ENCODE results near the gene NFXL1. TPM values are rescaled to one million over a fixed set of nuclear protein-coding genes. Genes with fewer than 3 reads are reported as not detected.

The NFXL1 gene
- total and polyA plus RNA-seq, 2 of the 4 experiments (the other 2 are of a cell fraction), result 13.9 to 23.1 TPM

DNA sequence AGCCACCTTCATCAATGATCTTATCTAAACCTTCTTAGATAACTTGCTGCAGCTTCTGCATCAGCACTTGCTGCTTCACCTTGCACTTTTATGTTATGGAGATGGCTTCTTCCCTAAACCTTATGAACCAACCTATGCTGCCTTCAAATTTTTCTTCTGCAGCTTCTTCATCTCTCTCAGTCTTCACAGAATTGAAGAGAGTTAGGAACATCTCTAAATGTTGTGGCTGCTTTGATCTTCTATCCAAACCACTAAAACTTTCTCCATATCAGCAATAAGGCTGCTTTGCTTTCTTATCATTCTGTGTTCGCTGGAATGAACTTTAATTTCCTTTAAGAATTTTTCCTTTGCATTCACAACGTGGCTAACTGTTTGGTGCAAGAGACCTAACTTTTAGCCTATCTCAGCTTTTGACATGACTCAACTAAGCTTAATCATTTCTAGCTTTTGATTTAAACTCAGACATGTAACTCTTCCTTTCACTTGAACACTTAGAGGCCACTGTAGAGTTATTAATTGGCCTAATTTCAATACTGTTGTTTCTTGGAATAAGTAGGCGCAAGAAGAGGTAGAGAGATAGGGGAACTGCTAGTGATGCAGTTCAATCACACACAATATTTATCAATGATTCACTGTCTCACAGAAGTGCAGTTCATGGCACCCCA, 40.4 kb downstream of the NFXL1 start:
- Histone ChIP-seq H3K9me3 (ENCODE audit: control insufficient read depth, insufficient read depth, low read length) (peaks cover 9% of the 10 kb centered on the region), H2AFZ (replicated peaks; ENCODE audit: low read length, poor library complexity) (no peak overlapping the region), H3K4me1 (ENCODE audit: control insufficient read depth, insufficient read depth, low read length) (no peaks in the 10 kb centered on the region), H3K18ac (ENCODE audit: low read depth, low read length) (no peak overlapping the region), H2BK20ac (ENCODE audit: low read depth, low read length) (no peak overlapping the region), H2BK120ac (ENCODE audit: low read depth, low read length) (no peak overlapping the region), H3K23ac (ENCODE audit: low read depth, low read length) (no peak overlapping the region), H3K79me1 (ENCODE audit: low read depth in 1 of 2, low read length in 2 of 2) (peaks cover 0 to under 1% of the 10 kb centered on the region in 2 experiments; a peak in 3 of 4 replicates), H3K9me1 (ENCODE audit: insufficient read depth, low read length) (no peaks in the 10 kb centered on the region), H3K36me3 (ENCODE audit: control insufficient read depth, insufficient read depth, low read length) (peaks cover 25% of the 10 kb centered on the region), H4K20me1 (ENCODE audit: insufficient read depth, low read length) (no peaks in the 10 kb centered on the region), H3K4me2 (ENCODE audit: low read depth, low read length) (no peak overlapping the region), H3K4ac (ENCODE audit: low read depth, low read length) (no peak overlapping the region), H2AK5ac (ENCODE audit: low read depth, low read length) (no peak overlapping the region), H4K91ac (ENCODE audit: insufficient read depth, low read depth, low read length) (no peak overlapping the region), H3K56ac (ENCODE audit: extremely low read depth, insufficient read depth, low read length) (no peak overlapping the region), H3K14ac (replicated peaks; ENCODE audit: low read depth, low read length) (no peak overlapping the region), H2BK5ac (ENCODE audit: low read depth, low read length, poor library complexity, severe bottlenecking) (no peak overlapping the region), H2AK9ac (replicated peaks; ENCODE audit: low read depth, low read length, poor library complexity) (no peak overlapping the region), H3K4me3 (ENCODE audit: insufficient read depth, low read depth, low read length) (no peak overlapping the region), H3K27me3 (ENCODE audit: control insufficient read depth, insufficient read depth, low read length) (no peaks in the 10 kb centered on the region), H3K27ac (ENCODE audit: insufficient read depth, low read length) (no peak overlapping the region), H2BK15ac (ENCODE audit: low read depth, low read length) (no peak overlapping the region), H3K9ac (ENCODE audit: low read depth, low read length) (no peak overlapping the region), H4K8ac (ENCODE audit: low read depth in 2 of 2, low read length in 2 of 2) (no peak overlapping the region), H4K5ac (ENCODE audit: low read depth, low read length) (no peak overlapping the region)
- dilution Hi-C loops (cut with HindIII; ENCODE audit: low sequenced_read_pairs, unreplicated experiment), result no loop called here
- ChIA-PET CTCF (no interaction called here), POLR2A (ENCODE audit: unreplicated experiment) (no interaction called here)
- DNase-seq, result no peak
- in situ Hi-C loops (cut with MboI; ENCODE audit: low sequenced_read_pairs), result loop anchor here (25.0 kb wide), 1 partner anchor 488 kb away; no protein-coding TSS in a partner anchor
- intact Hi-C loops (cut with micrococcal nuclease), result no loop called here
- whole genome bisulfite sequencing, 2 experiments (ENCODE audit: extremely low coverage in 2 of 2, insufficient read length in 1 of 2), result 100% methylated on average over 2 of the region's 3 CpGs; no CpG with 5 or more reads in 1 of the 2 experiments
- TF ChIP-seq NFE2L2 (IDR thresholded peaks at IDR 0.05; ENCODE audit: low read depth, low read length) (no peak), RFX5 (IDR thresholded peaks at IDR 0.05; ENCODE audit: low read depth, low read length) (no peak), CHD1 (IDR thresholded peaks at IDR 0.05; ENCODE audit: low read depth, low read length) (no peak), RAD21 (IDR thresholded peaks at IDR 0.05; ENCODE audit: low read length) (no peak), MAFK (IDR thresholded peaks at IDR 0.05; ENCODE audit: low read depth, low read length) (no peak), POLR2A (IDR thresholded peaks at IDR 0.05; ENCODE audit: low read depth, low read length) (no peak), RCOR1 (IDR thresholded peaks at IDR 0.05; ENCODE audit: insufficient replicate concordance, low read length) (no peak), MXI1 (IDR thresholded peaks at IDR 0.05; ENCODE audit: borderline replicate concordance, low read depth, low read length) (no peak), BHLHE40 (IDR thresholded peaks at IDR 0.05; ENCODE audit: low read depth, low read length) (no peak)
- TF ChIP-seq, protein P1, sequence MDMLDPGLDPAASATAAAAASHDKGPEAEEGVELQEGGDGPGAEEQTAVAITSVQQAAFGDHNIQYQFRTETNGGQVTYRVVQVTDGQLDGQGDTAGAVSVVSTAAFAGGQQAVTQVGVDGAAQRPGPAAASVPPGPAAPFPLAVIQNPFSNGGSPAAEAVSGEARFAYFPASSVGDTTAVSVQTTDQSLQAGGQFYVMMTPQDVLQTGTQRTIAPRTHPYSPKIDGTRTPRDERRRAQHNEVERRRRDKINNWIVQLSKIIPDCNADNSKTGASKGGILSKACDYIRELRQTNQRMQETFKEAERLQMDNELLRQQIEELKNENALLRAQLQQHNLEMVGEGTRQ (IDR thresholded peaks at IDR 0.05; ENCODE audit: low read depth, low read length), result no peak
- TF ChIP-seq, protein P2, sequence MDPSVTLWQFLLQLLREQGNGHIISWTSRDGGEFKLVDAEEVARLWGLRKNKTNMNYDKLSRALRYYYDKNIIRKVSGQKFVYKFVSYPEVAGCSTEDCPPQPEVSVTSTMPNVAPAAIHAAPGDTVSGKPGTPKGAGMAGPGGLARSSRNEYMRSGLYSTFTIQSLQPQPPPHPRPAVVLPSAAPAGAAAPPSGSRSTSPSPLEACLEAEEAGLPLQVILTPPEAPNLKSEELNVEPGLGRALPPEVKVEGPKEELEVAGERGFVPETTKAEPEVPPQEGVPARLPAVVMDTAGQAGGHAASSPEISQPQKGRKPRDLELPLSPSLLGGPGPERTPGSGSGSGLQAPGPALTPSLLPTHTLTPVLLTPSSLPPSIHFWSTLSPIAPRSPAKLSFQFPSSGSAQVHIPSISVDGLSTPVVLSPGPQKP (IDR thresholded peaks at IDR 0.05; ENCODE audit: borderline replicate concordance, low read depth, low read length), result no peak
- TF ChIP-seq, protein P3, sequence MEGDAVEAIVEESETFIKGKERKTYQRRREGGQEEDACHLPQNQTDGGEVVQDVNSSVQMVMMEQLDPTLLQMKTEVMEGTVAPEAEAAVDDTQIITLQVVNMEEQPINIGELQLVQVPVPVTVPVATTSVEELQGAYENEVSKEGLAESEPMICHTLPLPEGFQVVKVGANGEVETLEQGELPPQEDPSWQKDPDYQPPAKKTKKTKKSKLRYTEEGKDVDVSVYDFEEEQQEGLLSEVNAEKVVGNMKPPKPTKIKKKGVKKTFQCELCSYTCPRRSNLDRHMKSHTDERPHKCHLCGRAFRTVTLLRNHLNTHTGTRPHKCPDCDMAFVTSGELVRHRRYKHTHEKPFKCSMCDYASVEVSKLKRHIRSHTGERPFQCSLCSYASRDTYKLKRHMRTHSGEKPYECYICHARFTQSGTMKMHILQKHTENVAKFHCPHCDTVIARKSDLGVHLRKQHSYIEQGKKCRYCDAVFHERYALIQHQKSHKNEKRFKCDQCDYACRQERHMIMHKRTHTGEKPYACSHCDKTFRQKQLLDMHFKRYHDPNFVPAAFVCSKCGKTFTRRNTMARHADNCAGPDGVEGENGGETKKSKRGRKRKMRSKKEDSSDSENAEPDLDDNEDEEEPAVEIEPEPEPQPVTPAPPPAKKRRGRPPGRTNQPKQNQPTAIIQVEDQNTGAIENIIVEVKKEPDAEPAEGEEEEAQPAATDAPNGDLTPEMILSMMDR (conservative IDR thresholded peaks at IDR 0.05; ENCODE audit: low read depth, low read length), result no peak
- ATAC-seq (ENCODE audit: low read depth), result no peak
- BruUV-seq (replicated peaks), result no TSS peak
